ENCODE data around the gene SLC35E2B. TPM values are rescaled to one million over a fixed set of nuclear protein-coding genes. Genes with fewer than 3 reads are reported as not detected.

SLC35E2B gene
- polyA plus RNA-seq, 1 donor from 2014 or later, result 93.2 TPM

GRCh38 chr1:1609822-1610485 is 82.6 kb downstream of the SLC35E2B start (continued):
- TF ChIP-seq MXI1 (conservative IDR thresholded peaks at IDR 0.05; ENCODE audit: poor library complexity, severe bottlenecking) (no peak), RAD21 (conservative IDR thresholded peaks at IDR 0.05) (no peak), SMC3 (conservative IDR thresholded peaks at IDR 0.05; ENCODE audit: poor library complexity) (no peak), TAF1 (IDR thresholded peaks at IDR 0.05; ENCODE audit: low read depth) (no peak)

Other genes starting within 250 kb of the SLC35E2B start
- gene ATAD3C, start 243.1 kb downstream of the SLC35E2B start, polyA plus RNA-seq, result not detected in 2 replicates
- 51.3 and 57.2 TPM in 2 replicates for gene ATAD3B, start 221.0 kb downstream of the SLC35E2B start, polyA plus RNA-seq
- 30.3 and 42.7 TPM in 2 replicates for gene ATAD3A, start 180.6 kb downstream of the SLC35E2B start, polyA plus RNA-seq
- gene TMEM240, start 152.2 kb downstream of the SLC35E2B start, polyA plus RNA-seq, result 46.7 and 52.1 TPM in 2 replicates
- 56.2 and 66.3 TPM in 2 replicates for gene SSU72, start 117.9 kb downstream of the SLC35E2B start, polyA plus RNA-seq
- 4.5 and 6.2 TPM in 2 replicates for gene FNDC10, start 92.7 kb downstream of the SLC35E2B start, polyA plus RNA-seq
- gene MIB2, start 77.3 kb downstream of the SLC35E2B start, polyA plus RNA-seq, result 106 and 153 TPM in 2 replicates
- gene MMP23B, start 60.6 kb downstream of the SLC35E2B start, polyA plus RNA-seq, result 0.98 and 4.3 TPM in 2 replicates
- gene CDK11B, start 33.8 kb downstream of the SLC35E2B start, polyA plus RNA-seq, result 9.6 and 13.7 TPM in 2 replicates
- gene CDK11A, start 31.6 kb upstream of the SLC35E2B start, polyA plus RNA-seq, result 19.3 and 20.2 TPM in 2 replicates
- 38.5 and 55.5 TPM in 2 replicates for gene NADK, start 85.7 kb upstream of the SLC35E2B start, polyA plus RNA-seq
- gene GNB1, start 198.3 kb upstream of the SLC35E2B start, polyA plus RNA-seq, result 308 and 325 TPM in 2 replicates
- not detected in 2 replicates for gene CALML6, start 222.5 kb upstream of the SLC35E2B start, polyA plus RNA-seq
- 0.89 TPM in 1 of 2 replicates, not detected in the other for gene TMEM52, start 226.5 kb upstream of the SLC35E2B start, polyA plus RNA-seq